ENCODE data around the gene OVCH1. TPM values are rescaled to one million over a fixed set of nuclear protein-coding genes. Genes with fewer than 3 reads are reported as not detected.

The OVCH1 gene
- total RNA-seq, 2 experiments from 2014 or later, result not detected

- Mint-ChIP-seq H3K27me3 (ENCODE audit: low read depth) (no peaks in the 10 kb centered on the region), H3K9me3 (ENCODE audit: insufficient read depth) (no peaks in the 10 kb centered on the region), H3K4me1 (ENCODE audit: low read depth) (no peaks in the 10 kb centered on the region), H3K36me3 (ENCODE audit: low read depth) (no peaks in the 10 kb centered on the region), H3K27ac (no peak overlapping the region), H3K4me3 (no peak overlapping the region)
- DNase-seq (no peak), ATAC-seq (no peak)
- ChIA-PET POLR2A (no interaction called here), CTCF (no interaction called here)
These were observed 66.8 kb downstream of the OVCH1 start for GRCh38 chr12:29430716-29431044.

- H3K4me1 Mint-ChIP-seq (ENCODE audit: low read depth), result no peaks in the 10 kb centered on the region
These were observed 67.3 kb downstream of the OVCH1 start for GRCh38 chr12:29429999-29430715.

DNA sequence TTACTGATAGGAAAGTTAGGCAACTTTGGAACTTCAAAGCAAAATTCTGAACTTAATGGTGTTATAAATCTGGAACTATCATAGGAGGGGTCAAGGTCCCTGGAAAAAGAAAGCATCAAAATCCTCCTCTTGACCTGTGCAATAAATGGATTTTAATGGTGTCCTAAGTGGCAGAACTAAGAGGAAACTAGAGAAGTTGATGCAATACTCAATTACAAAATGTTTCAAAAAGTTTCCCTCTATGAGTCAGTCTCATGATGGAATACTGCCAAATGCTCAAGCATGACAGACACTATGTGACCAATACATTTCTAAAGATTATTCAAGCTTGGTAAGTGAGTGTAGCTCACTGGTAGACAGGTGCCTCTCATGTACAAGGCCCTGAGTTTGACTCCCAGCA lies 68.9 kb downstream of the OVCH1 start:
- POLR2A ChIA-PET, result no interaction called here
- DNase-seq (no peak), ATAC-seq (no peak)
- Mint-ChIP-seq H3K4me1 (ENCODE audit: low read depth) (no peaks in the 10 kb centered on the region), H3K27me3 (ENCODE audit: low read depth) (no peaks in the 10 kb centered on the region), H3K27ac (no peak overlapping the region), H3K36me3 (ENCODE audit: low read depth) (no peaks in the 10 kb centered on the region), H3K4me3 (no peak overlapping the region), H3K9me3 (ENCODE audit: insufficient read depth) (no peaks in the 10 kb centered on the region)
- CTCF ChIA-PET, result interaction anchor here (0.6 kb wide), 1 partner anchor 48 kb away, joined by 3 read pairs; no protein-coding TSS in a partner anchor

More at GRCh38 chr12:29429999-29430715, 67.3 kb downstream of the OVCH1 start:
- no peak overlapping the region for H3K4me3 Mint-ChIP-seq
- ChIA-PET CTCF (no interaction called here), POLR2A (no interaction called here)
- H3K36me3 Mint-ChIP-seq (ENCODE audit: low read depth), result no peaks in the 10 kb centered on the region
- ATAC-seq, result no peak
- H3K27ac Mint-ChIP-seq, result no peak overlapping the region
- H3K9me3 Mint-ChIP-seq (ENCODE audit: insufficient read depth), result no peaks in the 10 kb centered on the region
- DNase-seq, result no peak
- no peaks in the 10 kb centered on the region for H3K27me3 Mint-ChIP-seq (ENCODE audit: low read depth)

- DNase-seq (no peak), ATAC-seq (no peak)
- no peak overlapping the region for H3K4me3 Mint-ChIP-seq
- no peaks in the 10 kb centered on the region for H3K27me3 Mint-ChIP-seq (ENCODE audit: low read depth)
- H3K36me3 Mint-ChIP-seq (ENCODE audit: low read depth), result no peaks in the 10 kb centered on the region
- POLR2A ChIA-PET, result no interaction called here
- CTCF ChIA-PET, result interaction anchor here (0.6 to 0.8 kb wide), 2 partner anchors 47 to 48 kb away, joined by 3 read pairs; partner anchors contain the start of gene ERGIC2
- no peaks in the 10 kb centered on the region for H3K4me1 Mint-ChIP-seq (ENCODE audit: low read depth)
- H3K9me3 Mint-ChIP-seq (ENCODE audit: insufficient read depth), result no peaks in the 10 kb centered on the region
- H3K27ac Mint-ChIP-seq, result no peak overlapping the region
These were observed 69.5 kb downstream of the OVCH1 start for GRCh38 chr12:29427964-29428363.

DNA sequence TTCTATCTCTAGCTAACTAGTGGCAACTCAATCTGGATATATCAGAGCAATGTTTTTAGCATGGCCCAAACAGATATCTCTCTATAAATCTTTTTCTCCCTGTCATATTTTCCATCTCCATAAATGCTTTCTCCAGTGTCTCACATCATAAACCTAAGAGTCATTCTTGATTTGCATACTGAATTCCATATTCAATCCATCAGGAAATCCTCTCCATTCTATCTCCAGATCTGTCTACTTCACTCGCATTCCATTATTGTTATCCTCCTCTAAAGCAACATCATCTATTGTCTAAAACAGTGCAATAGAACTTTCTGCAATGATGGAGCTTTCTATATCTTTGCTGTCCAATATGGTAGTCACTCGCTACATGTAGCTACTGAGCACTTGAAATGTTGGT lies 71.0 kb downstream of the OVCH1 start:
- ChIA-PET CTCF (no interaction called here), POLR2A (no interaction called here)
- Mint-ChIP-seq H3K36me3 (ENCODE audit: low read depth) (no peaks in the 10 kb centered on the region), H3K4me3 (no peak overlapping the region), H3K27ac (no peak overlapping the region), H3K27me3 (ENCODE audit: low read depth) (peaks cover 3% of the 10 kb centered on the region), H3K4me1 (ENCODE audit: low read depth) (no peaks in the 10 kb centered on the region), H3K9me3 (ENCODE audit: insufficient read depth) (no peaks in the 10 kb centered on the region)
- DNase-seq (no peak), ATAC-seq (no peak)

DNA sequence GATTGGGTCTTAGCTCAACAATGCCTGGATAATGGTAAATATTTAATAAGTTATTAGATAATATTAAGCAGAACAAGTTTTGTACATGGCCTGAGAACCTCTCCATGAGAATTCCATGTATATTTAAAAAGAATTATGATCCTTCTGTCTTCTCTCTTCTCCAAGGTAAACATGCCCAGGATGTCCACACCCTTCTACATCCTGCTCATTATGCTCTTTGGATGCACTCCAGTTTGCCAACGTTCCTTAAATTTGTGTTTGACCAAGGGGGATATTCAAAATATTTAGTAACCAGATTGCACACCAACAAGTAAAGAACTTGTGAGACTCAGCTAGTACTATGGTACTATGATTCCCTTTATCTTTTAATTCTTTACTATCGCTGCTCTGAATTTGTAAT lies 71.8 kb downstream of the OVCH1 start:
- H3K27ac Mint-ChIP-seq, result no peak overlapping the region
- POLR2A ChIA-PET, result no interaction called here
- no peak for DNase-seq

DNA sequence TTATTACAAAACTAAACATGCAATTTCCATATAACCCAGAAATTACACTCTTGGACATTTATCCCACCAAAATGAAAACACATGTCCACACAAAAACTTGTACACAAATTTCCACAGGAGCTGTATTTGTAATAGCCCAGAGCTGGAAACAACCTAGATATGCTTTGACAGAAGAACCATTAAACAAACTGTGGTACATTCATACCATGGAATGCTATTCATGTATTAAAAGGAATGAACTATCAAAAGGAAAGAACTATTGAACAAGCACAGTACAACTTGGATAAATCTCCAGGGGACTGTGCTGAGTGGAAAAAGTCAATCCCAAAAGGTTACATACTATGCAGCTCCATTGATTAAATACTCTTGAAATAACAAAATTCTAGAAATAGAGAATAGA lies 80.7 kb downstream of the OVCH1 start:
- no peak for DNase-seq
- H3K27me3 Mint-ChIP-seq (ENCODE audit: low read depth), result peaks cover 8% of the 10 kb centered on the region
- H3K36me3 Mint-ChIP-seq (ENCODE audit: low read depth), result no peaks in the 10 kb centered on the region
- H3K9me3 Mint-ChIP-seq (ENCODE audit: insufficient read depth), result no peaks in the 10 kb centered on the region
- ChIA-PET POLR2A (no interaction called here), CTCF (no interaction called here)
- H3K4me3 Mint-ChIP-seq, result no peak overlapping the region
- no peak overlapping the region for H3K27ac Mint-ChIP-seq
- ATAC-seq, result no peak
- no peaks in the 10 kb centered on the region for H3K4me1 Mint-ChIP-seq (ENCODE audit: low read depth)

More for the DNA sequence above, 71.8 kb downstream of the OVCH1 start:
- no peaks in the 10 kb centered on the region for H3K36me3 Mint-ChIP-seq (ENCODE audit: low read depth)
- H3K27me3 Mint-ChIP-seq (ENCODE audit: low read depth), result peaks cover 6% of the 10 kb centered on the region
- no peaks in the 10 kb centered on the region for H3K9me3 Mint-ChIP-seq (ENCODE audit: insufficient read depth)
- no peak overlapping the region for H3K4me3 Mint-ChIP-seq
- no peak for ATAC-seq
- H3K4me1 Mint-ChIP-seq (ENCODE audit: low read depth), result no peaks in the 10 kb centered on the region
- CTCF ChIA-PET, result no interaction called here

GRCh38 chr12:29415111-29415510 lies 82.4 kb downstream of the OVCH1 start:
- Mint-ChIP-seq H3K9me3 (ENCODE audit: insufficient read depth) (no peaks in the 10 kb centered on the region), H3K36me3 (ENCODE audit: low read depth) (no peaks in the 10 kb centered on the region), H3K27me3 (ENCODE audit: low read depth) (peaks cover 6% of the 10 kb centered on the region), H3K4me3 (no peak overlapping the region), H3K27ac (no peak overlapping the region), H3K4me1 (ENCODE audit: low read depth) (no peaks in the 10 kb centered on the region)
- no peak for DNase-seq
- ATAC-seq, result no peak
- CTCF ChIA-PET, result no interaction called here
- POLR2A ChIA-PET, result no interaction called here

DNA sequence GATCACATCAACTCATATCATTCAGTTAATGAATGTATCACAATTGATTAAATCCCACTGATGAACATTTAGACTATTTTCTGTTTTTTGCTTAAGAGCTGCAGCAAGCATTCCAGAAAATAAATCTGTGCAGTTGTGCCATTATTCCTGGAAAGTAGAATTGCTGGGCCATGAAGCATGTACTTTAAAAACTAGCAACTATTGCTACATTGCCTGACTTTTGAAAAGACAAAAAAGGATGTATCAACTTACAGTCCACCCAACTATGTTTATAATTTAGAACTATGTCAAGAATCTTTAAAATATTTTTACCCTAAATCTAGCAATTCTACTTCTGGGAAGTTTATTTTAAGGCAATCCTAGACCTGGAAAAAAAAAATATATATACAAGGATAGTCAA lies 83.1 kb downstream of the OVCH1 start:
- ChIA-PET CTCF (no interaction called here), POLR2A (no interaction called here)
- DNase-seq (no peak), ATAC-seq (no peak)
- H3K27ac Mint-ChIP-seq, result no peak overlapping the region
- H3K4me1 Mint-ChIP-seq (ENCODE audit: low read depth), result no peaks in the 10 kb centered on the region
- no peak overlapping the region for H3K4me3 Mint-ChIP-seq
- peaks cover 6% of the 10 kb centered on the region for H3K27me3 Mint-ChIP-seq (ENCODE audit: low read depth)
- H3K36me3 Mint-ChIP-seq (ENCODE audit: low read depth), result no peaks in the 10 kb centered on the region
- no peaks in the 10 kb centered on the region for H3K9me3 Mint-ChIP-seq (ENCODE audit: insufficient read depth)

- ChIA-PET CTCF (no interaction called here), POLR2A (no interaction called here)
- H3K27ac Mint-ChIP-seq, result no peak overlapping the region
- peaks cover 11% of the 10 kb centered on the region for H3K27me3 Mint-ChIP-seq (ENCODE audit: low read depth)
- H3K4me3 Mint-ChIP-seq, result no peak overlapping the region
- DNase-seq, result no peak
- no peaks in the 10 kb centered on the region for H3K36me3 Mint-ChIP-seq (ENCODE audit: low read depth)
- ATAC-seq, result no peak
- no peaks in the 10 kb centered on the region for H3K9me3 Mint-ChIP-seq (ENCODE audit: insufficient read depth)
- H3K4me1 Mint-ChIP-seq (ENCODE audit: low read depth), result no peaks in the 10 kb centered on the region
These were observed 91.9 kb downstream of the OVCH1 start for GRCh38 chr12:29405561-29405960.

GRCh38 chr12:29403991-29404390 lies 93.5 kb downstream of the OVCH1 start:
- POLR2A ChIA-PET, result no interaction called here
- CTCF ChIA-PET, result no interaction called here
- H3K4me1 Mint-ChIP-seq (ENCODE audit: low read depth), result no peaks in the 10 kb centered on the region
- H3K9me3 Mint-ChIP-seq (ENCODE audit: insufficient read depth), result no peaks in the 10 kb centered on the region
- DNase-seq (no peak), ATAC-seq (no peak)
- H3K27me3 Mint-ChIP-seq (ENCODE audit: low read depth), result peaks cover 16% of the 10 kb centered on the region
- H3K4me3 Mint-ChIP-seq, result no peak overlapping the region
- no peak overlapping the region for H3K27ac Mint-ChIP-seq
- no peaks in the 10 kb centered on the region for H3K36me3 Mint-ChIP-seq (ENCODE audit: low read depth)

GRCh38 chr12:29402437-29402836 lies 95.0 kb downstream of the OVCH1 start:
- no peaks in the 10 kb centered on the region for H3K36me3 Mint-ChIP-seq (ENCODE audit: low read depth)
- H3K4me3 Mint-ChIP-seq, result no peak overlapping the region
- ATAC-seq (no peak), DNase-seq (no peak)
- CTCF ChIA-PET, result no interaction called here
- no peaks in the 10 kb centered on the region for H3K4me1 Mint-ChIP-seq (ENCODE audit: low read depth)
- POLR2A ChIA-PET, result no interaction called here
- no peak overlapping the region for H3K27ac Mint-ChIP-seq
- no peaks in the 10 kb centered on the region for H3K9me3 Mint-ChIP-seq (ENCODE audit: insufficient read depth)
- peaks cover 18% of the 10 kb centered on the region for H3K27me3 Mint-ChIP-seq (ENCODE audit: low read depth)

GRCh38 chr12:29398495-29398894 lies 99.0 kb downstream of the OVCH1 start:
- no peaks in the 10 kb centered on the region for H3K36me3 Mint-ChIP-seq (ENCODE audit: low read depth)
- no peak overlapping the region for H3K27ac Mint-ChIP-seq
- no peaks in the 10 kb centered on the region for H3K4me1 Mint-ChIP-seq (ENCODE audit: low read depth)
- ChIA-PET POLR2A (interaction anchor here (1.2 kb wide), 1 partner anchor 17 kb away, joined by 3 read pairs; the partner anchor contains the start of gene ERGIC2), CTCF (no interaction called here)
- no peaks in the 10 kb centered on the region for H3K9me3 Mint-ChIP-seq (ENCODE audit: insufficient read depth)
- no peak overlapping the region for H3K4me3 Mint-ChIP-seq
- DNase-seq (no peak), ATAC-seq (no peak)
- H3K27me3 Mint-ChIP-seq (ENCODE audit: low read depth), result peaks cover 18% of the 10 kb centered on the region
